GM21447 (cell line): ENCODE results near the gene REEP3.
"Not testable (repeated sequence)": the region's sequence is repeated elsewhere in the genome, so short reads cannot be mapped to it uniquely, and the experiment has no call there.

Source experiments
- ATAC-seq: cut with Tn5 transposase; IDR thresholded peaks from one replicate; pipeline ENCODE4 v1.9.1; 2021; ENCODE audit not compliant: unreplicated experiment

The REEP3 gene

DNA sequence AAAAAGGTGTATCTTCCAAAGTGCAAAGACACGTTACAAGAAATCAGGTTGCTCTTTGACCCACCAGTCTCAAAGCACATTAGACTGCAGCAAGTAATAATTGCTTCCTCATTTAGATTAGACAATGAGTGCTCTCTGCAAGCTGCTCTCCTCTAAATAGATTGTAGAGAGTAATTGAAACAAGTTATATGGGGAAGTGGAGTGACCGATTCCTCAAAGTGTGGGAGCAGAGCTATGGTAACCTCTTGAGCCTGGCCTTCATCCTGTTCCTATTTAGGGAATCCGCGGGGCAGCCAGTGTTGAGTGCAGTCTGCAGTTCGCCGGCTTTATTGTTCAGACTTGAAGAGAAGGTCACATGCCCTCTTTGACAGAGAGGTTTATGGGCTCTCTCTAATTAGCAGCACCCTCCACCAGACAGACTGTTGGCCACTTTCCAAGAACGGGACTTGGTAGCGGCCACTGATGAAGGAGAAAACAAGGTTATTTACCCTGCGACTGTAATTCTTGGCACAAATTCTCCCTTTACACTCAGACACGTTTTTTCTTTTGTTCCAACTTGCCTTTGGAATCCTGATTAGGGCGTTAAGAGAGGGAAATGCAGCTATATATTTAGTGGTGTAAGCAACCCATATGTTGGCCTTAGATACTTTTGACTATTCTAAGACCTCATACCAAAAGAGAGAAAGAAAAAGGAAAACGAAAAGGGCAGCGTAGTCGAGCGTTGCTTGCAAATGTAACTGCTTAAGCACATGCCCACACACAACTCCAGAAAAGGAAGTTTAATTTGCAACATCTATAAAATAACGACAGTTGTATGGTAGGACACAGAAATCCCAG, 107.5 kb downstream of the REEP3 start:
- peak; percentile 34 for ATAC-seq

DNA sequence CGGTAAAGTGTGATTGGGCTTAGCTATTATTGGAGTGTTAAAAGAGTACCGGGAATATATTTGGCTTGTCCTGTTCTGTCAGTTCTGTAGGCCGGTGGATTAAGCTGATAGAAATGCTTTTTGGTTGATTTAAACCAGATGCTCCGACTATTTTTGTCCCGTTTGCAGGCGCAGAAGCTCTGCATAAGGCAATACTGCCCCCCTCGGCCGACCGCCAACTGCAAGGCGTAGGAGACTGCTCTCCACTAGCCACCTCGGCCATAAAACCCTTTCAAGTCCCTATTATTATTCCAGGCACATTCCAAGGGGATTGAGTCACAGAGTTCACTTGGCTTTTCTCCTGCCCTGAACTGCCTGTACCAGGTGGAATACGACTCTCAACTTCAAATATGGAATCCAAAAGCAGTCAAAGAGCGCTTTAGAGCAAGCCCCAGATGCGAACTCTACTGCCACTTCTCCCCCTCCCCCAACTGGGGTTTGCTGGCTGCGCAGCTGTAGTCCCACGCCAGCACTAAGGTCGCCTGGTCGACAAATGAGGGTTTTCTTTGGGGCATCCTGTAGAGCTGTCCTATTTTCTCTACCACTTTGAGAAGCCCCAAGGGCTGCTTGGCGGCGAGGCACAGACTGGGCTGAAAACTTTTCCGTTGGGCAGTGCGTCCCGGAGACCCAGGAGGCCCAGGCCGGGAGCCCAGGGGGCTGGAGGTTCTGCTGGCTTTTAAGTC, 108.3 kb downstream of the REEP3 start:
- ATAC-seq = peak; percentile 54

DNA sequence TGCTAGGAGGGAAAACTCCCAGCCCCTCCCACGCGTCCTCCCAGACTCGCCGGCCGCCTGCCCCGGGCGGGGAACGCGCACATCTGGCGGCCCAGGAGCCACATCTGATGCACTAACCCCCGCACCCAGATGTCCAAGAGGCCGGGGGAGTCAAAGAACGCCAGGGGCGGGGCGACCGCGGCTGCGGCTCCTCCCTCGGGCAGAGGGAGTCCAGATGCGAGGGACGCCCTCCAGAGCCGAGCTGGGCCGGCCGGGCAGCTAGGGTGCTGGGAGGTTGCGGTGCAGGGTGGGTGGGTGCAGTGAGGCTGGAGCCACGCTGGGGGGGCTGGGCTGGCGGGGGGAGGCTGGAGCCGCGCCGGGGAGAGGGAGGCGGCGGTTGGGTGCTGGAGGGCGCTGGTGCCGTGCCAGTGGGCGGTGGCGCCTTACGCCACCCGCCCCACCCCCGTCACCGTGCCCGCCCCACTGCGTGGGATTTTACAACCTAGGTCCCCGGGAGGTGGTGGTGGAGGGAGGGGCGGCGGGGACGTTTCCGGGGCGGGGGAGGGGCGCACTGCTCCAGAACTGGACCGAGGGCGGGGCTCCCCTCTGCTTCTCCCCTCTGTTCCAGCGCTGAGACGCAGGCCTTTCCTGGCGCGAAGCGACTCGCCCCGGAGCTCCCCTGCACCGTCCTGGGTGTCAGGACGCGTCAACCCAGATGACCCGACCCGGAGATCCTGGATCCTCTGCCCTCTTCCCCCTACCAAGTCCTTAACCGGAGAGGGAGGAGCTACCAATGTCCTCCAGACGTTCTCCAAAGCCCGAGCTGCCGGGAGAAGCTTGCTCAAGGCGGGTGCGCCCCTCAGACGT, 109.1 kb downstream of the REEP3 start:
- peak; percentile 53 for ATAC-seq

DNA sequence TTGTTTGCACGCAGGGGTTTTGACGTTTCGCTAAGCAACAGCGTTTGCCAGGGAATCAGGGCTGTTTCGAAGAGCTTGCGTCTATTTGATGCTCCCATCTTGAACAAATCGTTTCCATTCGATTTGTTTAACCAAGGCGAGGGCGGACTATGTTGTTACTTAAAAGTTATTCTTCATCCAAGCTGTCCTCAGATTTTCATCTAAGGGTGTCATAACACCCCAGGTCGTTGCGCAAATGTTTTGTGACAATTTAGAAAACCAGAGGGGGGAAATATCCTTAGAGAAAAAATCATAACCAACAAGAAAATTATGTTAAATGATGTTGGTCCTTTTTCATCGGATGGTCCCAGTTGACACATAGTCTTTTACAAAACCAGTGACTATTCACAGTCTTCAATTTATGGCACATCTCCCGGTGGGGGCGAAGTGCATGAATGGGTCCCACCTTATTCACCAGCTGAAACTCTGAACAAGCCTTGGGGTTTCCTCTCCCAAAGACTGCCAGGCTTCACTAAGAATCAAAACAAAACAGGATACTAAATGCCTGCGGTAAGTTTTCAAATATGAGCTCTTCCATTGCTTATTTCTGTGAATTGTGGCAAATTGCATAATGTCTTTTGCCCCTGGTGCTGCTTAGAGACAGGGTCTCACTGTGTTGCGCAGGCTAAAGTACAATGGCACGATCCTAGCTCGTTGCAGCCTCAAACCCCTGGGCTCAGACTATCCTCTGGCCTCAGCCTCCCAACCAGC, 109.9 kb downstream of the REEP3 start:
- no peak for ATAC-seq

DNA sequence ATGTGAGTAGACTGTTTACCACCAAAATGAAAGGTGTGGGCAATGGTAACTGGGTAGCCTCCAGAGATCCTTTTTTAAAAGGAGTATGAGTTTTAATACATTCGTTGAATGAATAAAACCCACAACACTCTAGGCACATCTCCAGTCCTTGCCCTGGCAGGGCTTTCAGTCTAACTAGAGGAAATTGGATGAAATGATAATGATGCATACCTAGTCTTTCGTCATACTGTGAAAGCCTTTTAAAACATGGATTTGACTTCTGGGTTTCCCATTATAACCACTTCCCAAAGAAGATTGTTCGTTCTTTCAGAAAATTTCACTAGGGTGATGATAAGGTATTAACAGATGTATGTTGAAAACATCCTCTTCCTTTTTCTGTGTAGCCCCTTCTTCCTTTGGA, 110.8 kb downstream of the REEP3 start:
- no peak for ATAC-seq

DNA sequence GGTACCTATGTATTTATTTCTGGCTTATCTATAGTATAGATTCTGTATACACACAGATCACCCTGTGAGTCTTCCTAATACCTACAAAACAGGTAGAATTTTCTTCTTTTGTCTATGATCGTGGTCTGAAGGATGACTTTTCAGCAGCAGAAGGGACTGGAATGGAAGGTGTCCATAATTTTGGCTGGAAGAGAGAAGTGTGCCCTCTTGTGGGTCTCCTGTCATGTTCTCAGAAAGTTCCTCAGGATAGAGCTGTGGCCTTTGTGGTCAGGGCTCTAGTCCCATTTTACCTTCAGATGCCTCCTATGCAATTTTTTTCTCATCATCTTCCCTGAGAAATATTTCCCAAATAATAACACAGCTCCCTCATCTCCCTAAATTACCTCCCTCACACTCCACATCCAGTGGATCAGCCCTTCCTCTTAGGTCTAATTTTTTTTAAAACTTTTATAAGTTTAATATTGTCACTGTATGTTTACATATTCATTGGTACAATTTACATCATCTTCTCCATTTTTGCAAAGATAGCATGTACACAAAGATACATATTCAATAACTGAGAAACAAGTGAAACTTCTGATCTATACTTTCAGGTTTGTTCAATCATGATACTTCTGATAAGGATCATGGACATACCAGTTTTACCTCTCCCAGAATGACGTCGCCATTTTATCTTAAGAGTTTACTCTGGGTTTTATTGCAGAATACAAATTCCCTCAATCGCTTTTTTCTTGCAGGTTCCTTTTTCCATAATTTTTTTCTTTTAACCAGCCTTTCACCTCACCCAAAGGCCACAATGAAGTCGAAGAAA, 112.7 kb downstream of the REEP3 start:
- no peak for ATAC-seq

DNA sequence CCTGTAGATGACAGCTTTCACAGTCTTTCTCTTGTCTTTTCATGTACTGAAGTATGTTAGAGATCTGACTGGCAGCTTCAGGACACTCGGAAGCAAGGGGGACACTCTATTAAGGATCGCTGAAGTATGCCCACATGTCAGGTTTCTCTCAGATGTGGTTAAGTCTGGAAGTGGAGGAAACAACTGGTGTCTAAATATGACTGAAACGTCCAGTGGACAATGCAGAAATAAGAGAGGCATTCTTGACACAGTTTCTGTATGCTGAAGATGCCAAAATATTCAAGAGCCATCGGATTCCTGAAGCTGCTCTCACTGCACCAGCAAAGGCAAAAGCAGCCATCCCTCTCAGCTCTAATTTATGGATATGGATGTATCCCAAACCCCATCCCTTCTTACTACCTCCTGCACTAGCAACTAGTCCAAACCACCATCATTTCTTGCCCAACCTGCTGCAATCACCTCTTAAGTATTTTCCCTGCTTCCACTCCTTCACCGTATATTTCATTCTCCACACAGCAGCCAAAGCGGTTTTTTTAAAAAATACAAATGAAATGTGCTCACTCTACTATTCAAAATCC, 113.4 kb downstream of the REEP3 start:
- no peak for ATAC-seq

DNA sequence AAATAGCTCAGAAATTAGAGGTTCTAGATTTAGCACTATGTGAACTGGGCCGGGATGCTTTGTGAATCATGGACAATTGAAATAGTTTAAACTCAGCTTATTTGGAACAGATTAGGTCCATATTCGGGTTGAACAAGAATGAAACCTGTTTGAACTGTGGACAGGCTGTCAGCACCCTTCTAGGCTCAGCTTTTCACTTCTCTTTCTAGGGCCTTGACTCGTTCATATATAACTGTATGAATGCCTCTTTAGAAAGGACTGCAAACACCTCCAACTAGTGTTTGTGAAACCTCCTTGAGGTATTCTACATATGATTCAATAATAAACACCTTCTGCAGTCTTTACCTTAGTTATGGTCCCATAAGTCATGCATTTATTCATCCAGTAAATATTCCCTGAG, 115.6 kb downstream of the REEP3 start:
- no peak for ATAC-seq

DNA sequence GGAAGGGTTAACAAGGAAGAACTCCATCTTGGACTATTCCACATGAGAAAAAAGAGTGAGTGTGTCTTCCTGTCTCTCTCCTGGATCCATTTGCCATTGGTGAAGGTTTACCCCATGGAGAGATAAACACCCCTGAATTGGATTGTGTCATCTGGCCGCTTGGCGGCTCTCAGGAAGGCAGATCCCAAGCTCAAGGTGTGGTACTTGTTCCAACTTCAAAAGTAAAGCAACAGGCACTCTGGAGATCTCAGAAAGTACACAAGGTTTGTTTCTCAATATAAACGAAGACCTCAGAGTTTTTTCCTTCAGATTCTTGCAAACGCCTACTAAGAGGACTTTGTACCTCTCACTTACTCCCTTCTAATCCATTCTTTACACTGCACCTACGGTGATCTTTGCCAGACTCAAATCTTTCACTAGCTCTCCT, 116.7 kb downstream of the REEP3 start:
- ATAC-seq = no peak

DNA sequence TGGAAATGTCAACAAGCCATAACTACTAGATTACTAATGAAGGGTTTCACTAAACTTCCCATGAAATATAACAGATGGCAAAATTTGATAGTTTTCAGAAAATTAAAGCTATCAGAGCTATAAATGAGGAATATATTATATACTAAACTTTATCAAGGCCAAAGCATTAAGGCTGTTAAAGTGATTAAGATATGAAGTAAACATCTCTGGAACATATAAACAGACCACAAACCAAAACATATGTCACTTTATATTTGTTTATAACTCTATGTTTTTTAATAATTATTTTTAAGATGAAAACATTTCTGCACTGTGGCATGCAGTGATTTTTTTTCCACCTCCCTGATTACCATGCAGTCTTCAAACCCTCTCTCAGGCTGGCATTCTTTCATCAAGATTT, 120.2 kb downstream of the REEP3 start:
- ATAC-seq = no peak

DNA sequence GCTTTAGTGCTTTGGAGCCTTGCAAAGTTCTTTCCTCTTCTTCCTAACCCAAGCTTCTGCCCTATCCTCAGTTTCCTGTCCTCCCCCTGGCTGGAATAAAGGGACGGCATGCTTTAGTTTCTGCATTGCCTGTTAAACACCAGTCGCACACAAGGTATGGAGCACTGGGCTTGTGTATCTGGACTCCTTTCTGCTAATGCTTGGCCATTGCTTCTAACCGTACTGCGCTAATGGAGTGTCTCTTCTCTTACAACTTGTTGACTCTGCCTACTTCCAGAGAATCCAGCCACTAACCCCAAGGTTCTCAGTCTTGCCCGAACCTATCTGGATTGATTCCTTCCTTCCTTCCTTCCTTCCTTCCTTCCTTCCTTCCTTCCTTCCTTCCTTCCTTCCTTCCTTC, 120.6 kb downstream of the REEP3 start:
- ATAC-seq = no peak

DNA sequence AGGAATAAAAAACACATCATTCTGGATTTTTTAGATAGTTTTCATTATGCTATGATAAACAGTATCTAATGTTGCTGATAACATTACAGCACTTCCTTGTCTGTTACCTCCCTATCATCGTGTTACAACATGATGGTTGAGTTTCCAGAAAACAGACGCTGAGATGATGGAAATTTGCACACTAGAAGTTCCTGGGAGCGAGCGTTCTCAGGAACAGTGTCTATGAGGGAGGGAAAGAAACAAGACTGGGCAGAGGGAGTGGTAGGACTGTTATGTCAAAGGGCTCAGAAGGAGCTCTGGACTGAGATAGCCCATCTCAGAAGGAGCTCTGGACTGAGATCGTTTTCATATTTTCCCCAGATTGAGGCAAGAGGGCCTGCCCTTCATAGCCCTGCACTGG, 121.6 kb downstream of the REEP3 start:
- ATAC-seq = no peak

DNA sequence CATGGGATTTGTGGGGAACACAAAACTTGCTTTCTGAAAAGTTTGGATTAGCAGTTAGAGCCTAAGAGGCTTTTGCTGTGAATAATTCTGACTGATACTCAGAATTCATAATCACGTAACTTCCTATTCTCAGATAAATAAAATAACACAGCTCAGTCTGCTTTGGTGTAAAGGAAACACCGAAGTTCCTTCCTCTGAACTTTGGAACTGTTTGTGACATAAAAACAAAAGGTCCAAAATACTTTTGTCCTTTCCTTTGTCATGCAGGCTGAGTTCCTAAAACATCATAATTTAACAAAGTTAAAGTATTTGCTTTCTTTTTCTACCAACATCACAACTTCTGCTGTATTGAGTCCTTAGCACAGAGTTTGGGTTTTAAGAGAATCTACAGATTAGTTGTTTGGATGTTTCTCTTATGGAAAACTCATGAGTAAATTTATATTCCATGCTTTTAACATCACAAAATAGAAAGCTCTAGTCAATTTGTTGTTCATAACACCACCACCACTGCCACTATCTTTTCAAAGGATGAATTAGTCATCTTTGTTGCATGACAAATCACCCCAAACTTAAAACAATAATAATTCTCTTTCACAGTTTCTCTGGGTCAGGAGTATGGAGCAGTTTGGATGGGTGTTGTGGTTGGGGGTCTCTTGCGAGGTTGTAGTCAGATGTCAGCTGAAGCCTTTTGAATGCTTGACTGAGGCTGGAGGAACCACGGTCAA, 123.4 kb downstream of the REEP3 start:
- ATAC-seq = no peak

DNA sequence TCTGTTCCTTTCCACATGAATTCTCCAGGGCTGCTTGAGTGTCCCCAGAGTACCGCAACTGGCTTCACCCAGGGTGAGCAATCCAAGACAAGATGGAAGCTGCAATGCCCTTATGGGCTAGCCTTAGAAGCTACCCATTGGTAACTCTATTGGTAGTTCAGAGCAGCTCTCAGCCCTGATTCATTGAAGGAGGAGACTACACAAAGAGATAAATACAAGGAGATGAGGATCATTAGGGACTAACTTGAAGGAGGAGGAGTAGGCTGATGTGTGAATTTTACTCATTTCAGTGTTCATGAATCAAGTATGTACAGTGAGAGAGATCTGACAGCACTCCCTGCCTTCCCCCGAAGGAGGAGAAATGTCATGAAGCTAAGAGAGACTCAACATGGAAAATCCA, 124.0 kb downstream of the REEP3 start:
- no peak for ATAC-seq

DNA sequence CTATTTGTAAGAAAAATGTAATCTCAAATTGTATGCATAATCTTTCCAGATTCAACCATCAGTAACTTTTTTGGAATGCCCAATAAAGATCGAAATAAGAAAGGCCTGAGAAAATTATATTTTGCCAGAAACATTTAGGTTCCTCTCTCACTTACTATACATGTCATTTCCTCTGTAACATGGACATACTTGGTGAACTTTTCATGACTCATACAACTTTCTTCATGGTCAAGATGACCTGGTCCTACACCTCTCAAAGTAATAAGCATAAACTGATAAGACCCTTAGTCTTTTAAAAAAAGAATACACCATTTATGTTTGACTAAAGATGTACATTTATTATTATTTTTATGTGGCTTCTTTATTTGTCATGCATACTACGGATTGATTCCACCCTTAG, 125.3 kb downstream of the REEP3 start:
- ATAC-seq = no peak

DNA sequence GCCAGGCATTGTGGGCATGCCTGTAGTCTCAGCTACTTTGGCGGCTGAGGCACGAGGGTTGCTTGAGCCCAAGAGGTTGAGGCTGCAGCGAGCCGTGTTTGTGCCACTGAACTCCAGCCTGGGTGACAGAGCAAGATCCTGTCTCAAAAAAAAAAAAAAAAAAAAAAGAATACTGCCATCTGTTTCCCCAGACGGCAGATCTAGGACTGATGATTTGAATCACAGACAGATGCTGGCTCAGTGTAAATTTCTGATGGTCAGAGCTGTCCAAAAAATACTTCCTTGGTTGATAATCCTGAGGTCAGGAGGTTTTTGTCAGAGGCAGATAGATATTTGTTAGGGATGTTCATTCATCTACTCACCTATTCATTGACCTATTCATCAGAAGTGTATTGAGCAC, 130.7 kb downstream of the REEP3 start:
- no peak for ATAC-seq

DNA sequence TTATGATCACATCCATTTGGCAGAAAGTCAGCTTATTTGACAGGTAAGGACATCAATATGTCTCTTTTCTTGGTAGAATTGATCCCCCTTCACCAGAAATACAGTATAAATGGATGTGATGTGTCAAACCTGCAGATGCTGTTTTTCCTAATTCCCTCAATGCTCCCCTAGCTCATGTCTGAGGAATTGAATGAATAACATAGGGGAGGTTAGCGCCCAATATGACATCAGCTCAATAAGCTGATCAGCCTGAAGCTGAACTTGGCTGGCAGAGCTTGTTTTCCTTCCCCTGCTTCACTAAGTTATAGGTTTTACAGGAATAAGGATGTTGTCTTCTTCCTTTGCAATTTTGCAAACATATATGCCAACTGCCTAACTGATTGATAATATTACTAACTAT, 132.5 kb downstream of the REEP3 start:
- ATAC-seq = no peak

DNA sequence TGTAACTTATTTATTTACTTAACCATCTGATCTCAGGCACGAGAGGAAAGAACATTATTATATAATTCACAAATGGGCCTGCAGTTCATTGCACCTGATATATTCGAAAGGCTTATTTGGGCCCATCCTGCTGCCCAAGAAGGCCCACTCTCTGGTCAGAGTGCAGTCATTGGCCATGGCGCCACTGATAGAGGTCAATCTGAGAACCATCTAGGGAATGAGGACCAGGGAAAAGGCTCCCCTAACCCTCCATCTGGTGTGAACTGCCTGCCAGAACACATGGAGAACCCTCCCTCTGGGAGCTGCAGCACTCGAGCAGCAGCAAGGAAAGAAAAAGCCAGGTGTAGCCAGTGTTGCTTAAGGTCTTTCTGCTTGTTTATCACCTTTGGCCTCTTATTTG, 136.6 kb downstream of the REEP3 start:
- ATAC-seq = no peak

DNA sequence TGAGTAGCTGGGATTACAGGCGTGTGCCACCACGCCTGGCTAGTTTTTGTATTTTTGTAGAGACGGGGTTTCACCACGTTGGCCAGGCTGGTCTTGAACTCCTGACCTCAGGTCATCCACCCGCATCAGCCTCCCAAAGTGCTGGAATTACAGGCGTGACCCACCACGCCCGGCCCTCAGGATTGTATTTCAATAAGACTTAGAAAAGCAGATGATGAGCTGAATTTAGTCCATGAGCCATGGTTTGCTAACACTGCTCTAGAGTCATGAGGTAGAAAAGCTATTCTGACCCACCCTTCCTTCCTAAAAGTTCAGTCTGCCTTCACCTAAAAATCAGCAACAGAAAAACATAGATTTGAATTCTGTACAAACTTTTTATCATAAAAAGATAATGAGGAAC, 139.7 kb downstream of the REEP3 start:
- not testable (repeated sequence) for ATAC-seq
